HepG2 (cell line): Measurements from ENCODE around the gene ZNF77. TPM values are rescaled to one million over a fixed set of nuclear protein-coding genes. Genes with fewer than 3 reads are reported as not detected.

ENCODE experiments used
- ATAC-seq: fragments of 200-7000 bp; cut with Tn5 transposase; 3 replicates; pipeline ENCODE4 v1.9.1; 2020; ENCODE audit warnings: mild to moderate bottlenecking, moderate library complexity
- BruUV-seq: library from RNA; stranded (reverse); fragments of 400-500 nt; replicated peaks from 2 replicates; lab custom pipeline; 2021; lab: Mats Ljungman, UMichigan
- CTCF ChIA-PET: fragments of 300-600 bp; formaldehyde crosslinking; extraction: SDS; loops from one replicate; lab custom pipeline; 2021; ENCODE audit warnings: low total read pairs, inconsistent platforms, low intra/inter-chr PET ratio; lab: Yijun Ruan, JAX
- POLR2A ChIA-PET: fragments of 350-600 bp; sonication (Branson Sonifier 250); formaldehyde crosslinking; loops from one replicate; lab custom pipeline; 2020; ENCODE audit warnings: antibody characterized with exemption, inconsistent platforms; lab: Yijun Ruan, JAX
- DNase-seq: peaks from one replicate; pipeline ENCODE4 v3.0.0-alpha.2; 2015; ENCODE audit warnings: low spot score
- FAIRE-seq: peaks from 3 replicates; lab custom pipeline; 2011; peaks lifted over from hg19 to GRCh38; lab: Jason Lieb, UNC
- H2AFZ ChIP-seq: one replicate; pipeline ENCODE4 v1.6.1; 2011; ENCODE audit warnings: low read length, inconsistent platforms
- H3K27ac ChIP-seq: fragments of 300-600 bp; 3 replicates; pipeline ENCODE4 v1.8.0; 2011; ENCODE audit warnings: mixed run types, mild to moderate bottlenecking, mixed read lengths, low read length, inconsistent platforms; ENCODE audit not compliant: insufficient read depth; ENCODE audit errors: extremely low read length
- H3K27me3 ChIP-seq, 2 experiments: fragments of 200-600 bp in 1 of 2; 2 replicates in 1 of 2; 3 replicates in 1 of 2; pipeline versions ENCODE4 v1.6.0 to v1.8.0; 2011; ENCODE audit warnings: low read length in 2 of 2, mild to moderate bottlenecking in 2 of 2, moderate library complexity in 2 of 2, inconsistent platforms in 1 of 2; ENCODE audit not compliant: insufficient read depth in 2 of 2, control insufficient read depth in 1 of 2
- H3K36me3 ChIP-seq, 2 experiments: fragments of 200-600 bp in 1 of 2; replicated peaks in 1 of 2; 2 replicates in 1 of 2; 3 replicates in 1 of 2; pipeline versions ENCODE4 v1.5.1 to v1.8.0; 2011; ENCODE audit warnings: low read length in 2 of 2, inconsistent platforms in 1 of 2; ENCODE audit not compliant: insufficient read depth in 2 of 2, control insufficient read depth in 1 of 2
- H3K4me1 ChIP-seq: 2 replicates; pipeline ENCODE4 v1.5.1; 2012; ENCODE audit warnings: low read length, inconsistent platforms; ENCODE audit not compliant: insufficient read depth
- H3K4me2 ChIP-seq: 2 replicates; pipeline ENCODE4 v1.6.0; 2011; ENCODE audit warnings: low read depth, low read length, inconsistent platforms
- H3K4me3 ChIP-seq, 3 experiments: fragments of 200-600 bp in 1 of 3; sonication (generic), shearing (Covaris generic) in 1 of 3; replicated peaks in 1 of 3; 2 replicates each; pipeline ENCODE4 v1.5.1; 2011 to 2016; ENCODE audit warnings: low read length in 3 of 3, inconsistent platforms in 2 of 3, low read depth in 2 of 3, mild to moderate bottlenecking in 2 of 3, control low read depth in 1 of 3, mixed read lengths in 1 of 3; ENCODE audit not compliant: insufficient read depth in 1 of 3
- H3K79me2 ChIP-seq: one replicate; pipeline ENCODE4 v1.6.1; 2011; ENCODE audit warnings: low read length, inconsistent platforms; ENCODE audit not compliant: insufficient read depth
- H3K9ac ChIP-seq: 2 replicates; pipeline ENCODE4 v1.6.0; 2011; ENCODE audit warnings: mild to moderate bottlenecking, low read depth, low read length, inconsistent platforms; ENCODE audit not compliant: insufficient read depth
- H3K9me3 ChIP-seq: 2 replicates; pipeline ENCODE4 v1.5.1; 2012; ENCODE audit warnings: mild to moderate bottlenecking, low read length
- H4K20me1 ChIP-seq: 2 replicates; pipeline ENCODE4 v1.6.0; 2011; ENCODE audit warnings: inconsistent platforms, mild to moderate bottlenecking, low read length, moderate library complexity; ENCODE audit not compliant: insufficient read depth
- ADNP ChIP-seq: sonication (generic); formaldehyde crosslinking; IDR thresholded peaks from 2 replicates; pipeline ENCODE4 v1.4.0; 2020; ENCODE audit warnings: missing genetic modification reagents
- AHR ChIP-seq: IDR thresholded peaks from 2 replicates; pipeline ENCODE4 v1.6.1; 2018; ENCODE audit warnings: missing genetic modification reagents, missing compliant biosample characterization
- CERS6 ChIP-seq: sonication (generic); formaldehyde crosslinking; IDR thresholded peaks from 2 replicates; pipeline ENCODE4 v1.5.0; 2020; ENCODE audit warnings: missing genetic modification reagents
- CSRNP1 ChIP-seq: sonication (generic); formaldehyde crosslinking; IDR thresholded peaks from 2 replicates; pipeline ENCODE4 v1.8.1; 2023; ENCODE audit warnings: mild to moderate bottlenecking, missing genetic modification reagents
- RFX1 ChIP-seq: fragments of 450-650 bp; IDR thresholded peaks from 2 replicates; pipeline ENCODE4 v1.6.1; 2017
- ZKSCAN8 ChIP-seq: IDR thresholded peaks from 2 replicates; pipeline ENCODE4 v1.6.1; 2016; ENCODE audit warnings: borderline replicate concordance, missing genetic modification reagents, missing compliant biosample characterization
- ZNF317 ChIP-seq: sonication (generic); formaldehyde crosslinking; IDR thresholded peaks from 2 replicates; pipeline ENCODE4 v1.5.0; 2020; ENCODE audit warnings: mild to moderate bottlenecking, missing genetic modification reagents
- ZNF407 ChIP-seq: sonication (generic); formaldehyde crosslinking; IDR thresholded peaks from one replicate; pipeline ENCODE4 v1.5.1; 2020; ENCODE audit warnings: mild to moderate bottlenecking, missing genetic modification reagents; ENCODE audit errors: not compliant biosample characterization
- ZNF772 ChIP-seq: sonication (generic); formaldehyde crosslinking; IDR thresholded peaks from 2 replicates; pipeline ENCODE4 v1.5.0; 2020; ENCODE audit warnings: mild to moderate bottlenecking, missing genetic modification reagents
- WGBS: methylation state at CpG from one replicate; pipeline ENCODE4 v1.1.6; 2017; ENCODE audit warnings: low lambda C conversion rate; 5-methylcytosine and 5-hydroxymethylcytosine counted together
- in situ Hi-C: cut with HindIII; loops from 2 replicates; pipeline ENCODE4 v1.10.0; 2017; ENCODE audit warnings: low pct_unique_long_range_greater_than_20kb; ENCODE audit not compliant: extremely low pct_ligation_motif_present
- intact Hi-C: fragments of 100-400 bp; cut with micrococcal nuclease; formaldehyde crosslinking; loops from one replicate; pipeline ENCODE4 v1.10.0; 2022; ENCODE audit not compliant: unreplicated experiment
- polyA plus RNA-seq, 8 experiments: library from polyadenylated mRNA; depleted of rRNA in 3 of 8; stranded (reverse) in 7 of 8; unstranded in 1 of 8; fragments of >200 nt; fragmentation: Illumina TruSeq in 4 of 8; extraction: Trizol in 4 of 8; gene quantifications; 2 replicates each; pipeline versions ENCODE4 v1.2.1 to v1.2.3, GENCODE V29; 2011 to 2016; ENCODE audit warnings: low read depth in 4 of 8, missing spikeins in 1 of 8, mixed read lengths in 1 of 8; ENCODE audit not compliant: insufficient read depth in 1 of 8
- total RNA-seq, 5 experiments: library from RNA; depleted of rRNA; stranded (reverse); fragments of >200 nt; fragmentation: Illumina TruSeq; extraction: Trizol; gene quantifications; 2 replicates each; pipeline ENCODE4 v1.2.3, GENCODE V29; 2016; ENCODE audit warnings: low read depth in 1 of 5
- TF ChIP-seq, protein P1 (sequence below): sonication (generic); formaldehyde crosslinking; conservative IDR thresholded peaks from 2 replicates; pipeline ENCODE4 v1.4.0; 2020; ENCODE audit warnings: missing genetic modification reagents

ZNF77 gene
- total and polyA plus RNA-seq, 2 of the 13 experiments (the other 11 are each of a cell fraction or from before 2014, with no cell fraction given) = 7.1 to 11.5 TPM

DNA sequence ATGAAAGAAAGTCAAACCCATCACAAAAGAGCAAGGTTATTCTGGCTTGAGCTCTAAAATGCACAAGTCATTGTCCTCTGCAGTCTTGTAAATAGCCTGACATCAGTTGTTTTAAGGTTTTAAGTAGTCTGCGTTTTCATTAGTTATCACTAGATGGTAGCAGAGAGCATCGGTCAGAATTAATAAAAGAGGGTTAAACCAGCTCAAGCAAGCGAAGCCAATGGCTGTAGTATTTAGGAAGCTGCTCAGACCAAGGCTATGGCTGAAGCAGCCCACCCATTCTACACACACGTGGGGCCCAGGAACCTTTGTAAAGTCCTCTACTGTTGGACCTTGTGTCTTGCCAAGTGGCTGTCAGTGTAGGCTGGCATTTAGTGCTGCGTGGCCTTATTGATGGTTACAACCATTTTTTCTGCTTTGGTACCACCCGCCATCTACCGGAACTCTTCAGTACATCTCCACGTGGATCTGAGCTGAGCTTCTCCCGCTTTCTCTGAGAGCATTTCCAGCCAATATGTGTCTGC, 57.3 kb downstream of the ZNF77 start (continued):
- no peak for TF ChIP-seq ZNF407 (CRISPR knock-in tag)
- no peak for TF ChIP-seq ADNP (CRISPR knock-in tag)
- TF ChIP-seq, all 625 proteins: peak for 42

- H2AFZ ChIP-seq = no peak overlapping the region
- H4K20me1 ChIP-seq = no peaks in the 10 kb centered on the region
- peaks cover 14% of the 10 kb centered on the region for H3K4me1 ChIP-seq
- no peaks in the 10 kb centered on the region for H3K27me3 ChIP-seq
- BruUV-seq = no TSS peak
- in situ Hi-C loops (loop anchor here (10.0 kb wide), 1 partner anchor 231 kb away; no protein-coding TSS in a partner anchor), intact Hi-C loops (no loop called here)
- ChIA-PET POLR2A (interaction anchor here (3.0 kb wide), 1 partner anchor 15 kb away, joined by 20 read pairs; the partner anchor contains the start of gene ZNF57), CTCF (no interaction called here)
- FAIRE-seq (no peak), DNase-seq (no peak), ATAC-seq (no peak)
- 85% methylated on average over 15 of the region's 17 CpGs for WGBS
- no peak overlapping the region for H3K9ac ChIP-seq
- no peaks in the 10 kb centered on the region for H3K79me2 ChIP-seq
- H3K4me3 ChIP-seq = no peak overlapping the region
- no peak overlapping the region for H3K4me2 ChIP-seq
- H3K36me3 ChIP-seq = no peaks in the 10 kb centered on the region
- H3K27ac ChIP-seq = no peak overlapping the region
- no peaks in the 10 kb centered on the region for H3K9me3 ChIP-seq
- TF ChIP-seq ZNF772 (CRISPR knock-in tag) (no peak), AHR (CRISPR knock-in tag) (no peak), ZKSCAN8 (CRISPR knock-in tag) (no peak), CERS6 (CRISPR knock-in tag) (no peak), RFX1 (no peak), CSRNP1 (CRISPR knock-in tag) (no peak), ZNF317 (CRISPR knock-in tag) (no peak)
- TF ChIP-seq, protein P1, sequence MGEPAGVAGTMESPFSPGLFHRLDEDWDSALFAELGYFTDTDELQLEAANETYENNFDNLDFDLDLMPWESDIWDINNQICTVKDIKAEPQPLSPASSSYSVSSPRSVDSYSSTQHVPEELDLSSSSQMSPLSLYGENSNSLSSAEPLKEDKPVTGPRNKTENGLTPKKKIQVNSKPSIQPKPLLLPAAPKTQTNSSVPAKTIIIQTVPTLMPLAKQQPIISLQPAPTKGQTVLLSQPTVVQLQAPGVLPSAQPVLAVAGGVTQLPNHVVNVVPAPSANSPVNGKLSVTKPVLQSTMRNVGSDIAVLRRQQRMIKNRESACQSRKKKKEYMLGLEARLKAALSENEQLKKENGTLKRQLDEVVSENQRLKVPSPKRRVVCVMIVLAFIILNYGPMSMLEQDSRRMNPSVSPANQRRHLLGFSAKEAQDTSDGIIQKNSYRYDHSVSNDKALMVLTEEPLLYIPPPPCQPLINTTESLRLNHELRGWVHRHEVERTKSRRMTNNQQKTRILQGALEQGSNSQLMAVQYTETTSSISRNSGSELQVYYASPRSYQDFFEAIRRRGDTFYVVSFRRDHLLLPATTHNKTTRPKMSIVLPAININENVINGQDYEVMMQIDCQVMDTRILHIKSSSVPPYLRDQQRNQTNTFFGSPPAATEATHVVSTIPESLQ (CRISPR knock-in tag) = no peak
Observed at GRCh38 chr19:2885736-2886135, 59.0 kb downstream of the ZNF77 start.
